Panc1 (cell line): ENCODE data around the gene RAB3D.

ENCODE experiments used
- POLR2AphosphoS5 ChIP-seq: IDR thresholded peaks from 2 replicates; pipeline ENCODE4 v1.6.1; 2012; ENCODE audit warnings: mild to moderate bottlenecking, low read depth, low read length, moderate library complexity
- SIN3A ChIP-seq: IDR thresholded peaks from 2 replicates; pipeline ENCODE4 v1.6.1; 2012; ENCODE audit warnings: low read depth, mild to moderate bottlenecking, low read length, moderate library complexity, borderline replicate concordance; ENCODE audit not compliant: insufficient read depth
- TCF7L2 ChIP-seq: IDR thresholded peaks from 2 replicates; pipeline ENCODE4 v1.6.1; 2011; ENCODE audit warnings: mild to moderate bottlenecking, low read depth, low read length, inconsistent platforms
- TF ChIP-seq, protein P1 (sequence below): fragments of 450-650 bp; IDR thresholded peaks from 2 replicates; pipeline ENCODE4 v1.5.1; 2017; ENCODE audit warnings: mild to moderate bottlenecking
- TF ChIP-seq, protein P2 (sequence below), 2 experiments: IDR thresholded peaks; 2 replicates each; pipeline ENCODE4 v1.6.1; 2011 to 2012; ENCODE audit warnings: low read depth in 2 of 2, control low read depth in 1 of 2, low read length in 1 of 2, mild to moderate bottlenecking in 1 of 2, moderate library complexity in 1 of 2; ENCODE audit not compliant: insufficient read depth in 1 of 2

DNA sequence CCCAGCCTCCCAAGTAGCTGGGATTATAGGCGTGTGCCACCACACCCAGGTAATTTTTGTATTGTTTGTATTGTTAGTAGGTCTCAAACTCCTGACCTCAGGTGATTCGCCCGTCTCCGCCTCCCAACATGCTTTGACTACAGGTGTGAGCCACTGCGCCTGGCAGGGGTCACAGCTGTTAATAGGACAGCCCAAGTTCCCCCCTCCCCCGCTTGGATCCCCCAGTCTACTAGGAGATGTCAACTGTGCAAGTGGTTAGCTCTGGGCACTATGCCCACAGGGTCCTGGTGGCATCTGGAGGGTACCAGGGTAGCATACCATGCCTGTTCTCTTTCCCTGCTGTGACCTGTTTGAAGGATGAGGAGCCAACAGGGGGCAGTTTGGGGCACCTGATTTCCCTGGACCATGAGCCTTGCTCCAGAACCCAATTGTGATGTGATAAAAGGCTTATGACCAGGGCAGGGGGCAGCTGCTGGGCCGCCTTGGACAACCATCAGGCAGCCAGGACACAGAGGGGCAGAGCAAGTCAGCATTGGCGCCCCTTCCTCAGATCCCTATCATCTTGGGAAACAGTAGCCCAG, 43.7 kb downstream of the RAB3D start, which contains the start of gene TSPAN16:
- TF ChIP-seq, protein P1, sequence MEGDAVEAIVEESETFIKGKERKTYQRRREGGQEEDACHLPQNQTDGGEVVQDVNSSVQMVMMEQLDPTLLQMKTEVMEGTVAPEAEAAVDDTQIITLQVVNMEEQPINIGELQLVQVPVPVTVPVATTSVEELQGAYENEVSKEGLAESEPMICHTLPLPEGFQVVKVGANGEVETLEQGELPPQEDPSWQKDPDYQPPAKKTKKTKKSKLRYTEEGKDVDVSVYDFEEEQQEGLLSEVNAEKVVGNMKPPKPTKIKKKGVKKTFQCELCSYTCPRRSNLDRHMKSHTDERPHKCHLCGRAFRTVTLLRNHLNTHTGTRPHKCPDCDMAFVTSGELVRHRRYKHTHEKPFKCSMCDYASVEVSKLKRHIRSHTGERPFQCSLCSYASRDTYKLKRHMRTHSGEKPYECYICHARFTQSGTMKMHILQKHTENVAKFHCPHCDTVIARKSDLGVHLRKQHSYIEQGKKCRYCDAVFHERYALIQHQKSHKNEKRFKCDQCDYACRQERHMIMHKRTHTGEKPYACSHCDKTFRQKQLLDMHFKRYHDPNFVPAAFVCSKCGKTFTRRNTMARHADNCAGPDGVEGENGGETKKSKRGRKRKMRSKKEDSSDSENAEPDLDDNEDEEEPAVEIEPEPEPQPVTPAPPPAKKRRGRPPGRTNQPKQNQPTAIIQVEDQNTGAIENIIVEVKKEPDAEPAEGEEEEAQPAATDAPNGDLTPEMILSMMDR: no peak
- TF ChIP-seq POLR2AphosphoS5: no peak
- TF ChIP-seq, protein P2, sequence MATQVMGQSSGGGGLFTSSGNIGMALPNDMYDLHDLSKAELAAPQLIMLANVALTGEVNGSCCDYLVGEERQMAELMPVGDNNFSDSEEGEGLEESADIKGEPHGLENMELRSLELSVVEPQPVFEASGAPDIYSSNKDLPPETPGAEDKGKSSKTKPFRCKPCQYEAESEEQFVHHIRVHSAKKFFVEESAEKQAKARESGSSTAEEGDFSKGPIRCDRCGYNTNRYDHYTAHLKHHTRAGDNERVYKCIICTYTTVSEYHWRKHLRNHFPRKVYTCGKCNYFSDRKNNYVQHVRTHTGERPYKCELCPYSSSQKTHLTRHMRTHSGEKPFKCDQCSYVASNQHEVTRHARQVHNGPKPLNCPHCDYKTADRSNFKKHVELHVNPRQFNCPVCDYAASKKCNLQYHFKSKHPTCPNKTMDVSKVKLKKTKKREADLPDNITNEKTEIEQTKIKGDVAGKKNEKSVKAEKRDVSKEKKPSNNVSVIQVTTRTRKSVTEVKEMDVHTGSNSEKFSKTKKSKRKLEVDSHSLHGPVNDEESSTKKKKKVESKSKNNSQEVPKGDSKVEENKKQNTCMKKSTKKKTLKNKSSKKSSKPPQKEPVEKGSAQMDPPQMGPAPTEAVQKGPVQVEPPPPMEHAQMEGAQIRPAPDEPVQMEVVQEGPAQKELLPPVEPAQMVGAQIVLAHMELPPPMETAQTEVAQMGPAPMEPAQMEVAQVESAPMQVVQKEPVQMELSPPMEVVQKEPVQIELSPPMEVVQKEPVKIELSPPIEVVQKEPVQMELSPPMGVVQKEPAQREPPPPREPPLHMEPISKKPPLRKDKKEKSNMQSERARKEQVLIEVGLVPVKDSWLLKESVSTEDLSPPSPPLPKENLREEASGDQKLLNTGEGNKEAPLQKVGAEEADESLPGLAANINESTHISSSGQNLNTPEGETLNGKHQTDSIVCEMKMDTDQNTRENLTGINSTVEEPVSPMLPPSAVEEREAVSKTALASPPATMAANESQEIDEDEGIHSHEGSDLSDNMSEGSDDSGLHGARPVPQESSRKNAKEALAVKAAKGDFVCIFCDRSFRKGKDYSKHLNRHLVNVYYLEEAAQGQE (IDR thresholded peaks at IDR 0.05; ENCODE audit: insufficient read depth in 1 of 2, low read depth in 2 of 2, low read length in 1 of 2): no peak
- TF ChIP-seq TCF7L2: no peak
- TF ChIP-seq SIN3A: no peak
